GM18867 (cell line): ENCODE measurements around the gene UBLCP1.

Experiments used
- ATAC-seq: cut with Tn5 transposase; IDR thresholded peaks from one replicate; pipeline ENCODE4 v1.9.1; 2021; ENCODE audit warnings: mild to moderate bottlenecking, moderate library complexity; ENCODE audit not compliant: unreplicated experiment

The UBLCP1 gene

GRCh38 chr5:159310511-159310910 lies 47.4 kb downstream of the UBLCP1 start:
- ATAC-seq, result peak; percentile 73

GRCh38 chr5:159311063-159311462 lies 48.0 kb downstream of the UBLCP1 start:
- ATAC-seq, result no peak

GRCh38 chr5:159313197-159313596 lies 50.1 kb downstream of the UBLCP1 start:
- ATAC-seq, result no peak

DNA sequence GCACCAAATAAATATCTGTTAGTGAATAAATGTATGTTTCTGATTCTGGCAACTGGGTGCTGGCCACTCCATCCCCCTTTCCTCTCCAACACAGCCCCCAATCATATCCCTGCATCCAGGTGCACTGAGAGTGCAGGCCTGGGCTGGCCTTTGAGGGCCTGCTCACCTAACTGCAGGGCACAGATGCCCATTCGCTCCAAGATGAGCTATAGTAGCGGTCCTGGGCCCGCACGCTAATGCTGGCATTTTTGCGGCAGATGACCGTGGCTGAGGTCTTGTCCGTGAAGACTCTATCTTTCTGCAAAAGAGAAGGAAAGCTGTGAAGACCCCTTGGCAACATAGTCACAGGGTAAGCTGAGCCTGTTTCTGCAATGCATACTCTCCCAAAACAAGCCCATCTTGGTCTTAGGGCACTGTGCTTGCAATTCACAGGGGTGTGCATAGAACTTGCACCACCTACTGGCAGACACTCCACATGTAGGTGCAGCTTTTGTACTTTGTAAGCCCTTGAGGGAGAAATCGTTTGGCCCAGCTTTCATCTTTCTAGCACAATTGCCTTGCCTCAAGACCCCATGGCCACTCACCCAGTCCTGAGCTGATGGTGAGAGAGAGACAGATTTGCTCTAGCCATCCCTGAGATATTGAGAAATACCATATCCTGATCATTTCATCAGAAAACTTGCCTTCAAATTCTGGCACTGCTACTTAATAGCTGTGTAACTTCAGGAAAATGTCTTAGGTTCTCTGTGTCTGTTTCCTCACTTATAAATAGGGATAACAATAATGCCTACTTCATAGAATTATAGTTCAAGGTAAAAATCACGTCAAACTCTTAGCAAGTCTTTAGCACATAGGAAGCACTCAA lies 53.7 kb downstream of the UBLCP1 start:
- ATAC-seq, result peak; percentile 83

- ATAC-seq, result no peak
Measured at GRCh38 chr5:159317849-159318248, 54.8 kb downstream of the UBLCP1 start.

DNA sequence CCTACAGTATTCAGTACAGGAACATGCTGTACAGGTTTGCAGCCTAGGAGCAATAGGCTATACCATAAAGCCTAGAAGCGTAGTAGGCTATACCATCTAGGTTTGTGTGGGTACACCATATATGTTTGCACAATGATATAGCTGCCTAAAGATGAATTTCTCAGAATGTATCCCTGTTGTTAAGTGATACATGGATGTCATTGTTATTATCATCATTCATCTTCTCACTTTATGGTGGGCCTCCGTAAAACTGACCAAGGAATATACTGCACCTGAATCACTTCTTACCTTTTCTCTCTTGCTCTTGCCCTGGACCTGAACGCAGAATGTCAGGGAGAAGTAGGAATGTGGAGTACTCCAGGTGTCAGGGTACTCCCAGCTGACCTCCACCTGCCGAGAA lies 55.4 kb downstream of the UBLCP1 start:
- no peak for ATAC-seq

DNA sequence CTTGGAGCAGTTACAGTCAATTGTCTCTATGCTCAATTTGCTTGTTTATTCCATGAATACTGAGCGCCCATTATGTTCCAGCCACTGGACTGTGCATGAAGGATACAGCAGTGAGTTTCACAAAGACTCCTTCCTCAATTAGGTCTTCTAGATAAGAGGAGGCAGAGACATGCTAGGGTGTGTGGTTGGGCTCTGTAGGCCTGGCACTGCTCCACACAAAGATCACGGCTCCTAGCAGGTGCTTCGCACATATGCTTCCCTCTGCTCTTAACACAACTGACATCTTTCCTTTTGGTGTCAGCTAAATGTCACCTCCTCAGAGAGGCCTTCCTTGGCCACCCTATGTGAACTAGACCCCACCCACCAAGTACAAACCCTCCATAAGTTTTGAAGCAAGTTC lies 56.3 kb downstream of the UBLCP1 start:
- ATAC-seq, result no peak

DNA sequence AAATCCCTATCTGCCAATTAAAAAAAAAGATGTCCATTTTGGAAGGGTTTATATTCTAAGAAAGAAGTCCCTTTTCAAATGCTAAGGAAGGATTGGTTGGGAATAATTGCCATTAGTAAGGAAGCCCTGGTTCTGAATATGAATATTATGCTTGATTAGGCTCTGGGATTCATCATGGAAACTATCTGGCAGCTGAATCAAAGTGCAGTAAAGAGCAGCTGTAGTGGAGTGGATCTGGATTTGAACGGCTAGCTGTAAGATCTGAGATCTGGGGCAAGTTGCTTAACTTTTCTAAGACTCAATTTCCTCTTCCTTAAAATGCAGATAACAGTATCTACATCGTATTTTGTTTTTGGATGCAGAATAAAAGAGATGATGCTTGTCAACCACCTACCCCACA lies 56.7 kb downstream of the UBLCP1 start:
- ATAC-seq, result no peak

DNA sequence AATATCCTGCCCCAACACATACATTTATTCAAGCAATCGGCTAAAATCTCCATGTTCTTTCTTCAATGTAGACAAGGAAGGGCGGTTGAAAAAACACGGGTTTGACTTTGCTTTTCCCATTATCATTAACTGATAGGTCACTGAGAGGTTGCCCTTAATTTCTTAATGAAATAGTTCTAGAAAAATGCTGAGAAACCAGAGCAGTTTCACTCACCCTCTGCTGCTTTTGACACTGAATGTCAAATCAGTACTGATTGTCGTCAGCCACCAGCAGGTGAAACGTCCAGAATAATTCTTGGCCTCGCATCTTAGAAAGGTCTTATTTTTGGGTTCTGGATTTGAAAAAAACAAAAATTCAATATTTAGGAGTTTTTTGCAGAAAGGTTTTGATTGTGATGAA lies 59.1 kb downstream of the UBLCP1 start:
- peak; percentile 90 for ATAC-seq

DNA sequence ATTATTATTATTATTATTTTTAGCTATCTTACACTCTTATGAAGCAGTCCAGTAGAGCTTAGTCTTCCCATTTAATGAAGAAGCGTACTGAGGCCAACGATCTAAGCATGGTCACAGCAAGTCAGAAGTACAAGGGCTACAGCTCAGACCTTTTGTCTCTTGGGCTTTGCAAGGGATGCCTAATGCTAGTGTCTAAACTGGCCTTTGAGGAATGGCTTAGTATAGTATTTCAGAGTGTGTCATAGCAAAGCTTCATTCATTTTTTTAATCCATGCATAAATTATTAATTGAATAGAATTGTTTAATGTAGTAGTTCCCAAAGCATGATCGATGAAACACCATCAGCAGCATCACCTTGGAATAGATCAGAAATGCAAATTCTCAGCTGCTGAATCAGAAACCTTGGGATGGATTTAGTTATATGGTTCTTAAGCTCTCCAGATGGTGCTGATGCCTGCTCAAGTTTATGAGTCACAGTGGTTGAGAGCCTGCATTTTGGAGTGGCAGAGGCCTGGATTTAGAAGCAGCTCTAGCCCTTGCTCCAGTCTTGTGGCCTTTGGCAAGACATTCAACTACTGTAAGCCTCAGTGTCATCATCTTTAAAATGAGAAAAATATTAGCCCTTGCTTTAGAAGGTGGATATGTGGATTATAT lies 61.1 kb downstream of the UBLCP1 start:
- no peak for ATAC-seq

GRCh38 chr5:159324986-159325385 lies 61.9 kb downstream of the UBLCP1 start:
- ATAC-seq, result no peak

GRCh38 chr5:159330131-159330800 lies 67.2 kb downstream of the UBLCP1 start, which contains the start of gene IL12B:
TSS of gene IL12B (minus strand) at chr5:159330487. CDS start at chr5:159326782, 3,705 bp downstream.
- no peak for ATAC-seq

DNA sequence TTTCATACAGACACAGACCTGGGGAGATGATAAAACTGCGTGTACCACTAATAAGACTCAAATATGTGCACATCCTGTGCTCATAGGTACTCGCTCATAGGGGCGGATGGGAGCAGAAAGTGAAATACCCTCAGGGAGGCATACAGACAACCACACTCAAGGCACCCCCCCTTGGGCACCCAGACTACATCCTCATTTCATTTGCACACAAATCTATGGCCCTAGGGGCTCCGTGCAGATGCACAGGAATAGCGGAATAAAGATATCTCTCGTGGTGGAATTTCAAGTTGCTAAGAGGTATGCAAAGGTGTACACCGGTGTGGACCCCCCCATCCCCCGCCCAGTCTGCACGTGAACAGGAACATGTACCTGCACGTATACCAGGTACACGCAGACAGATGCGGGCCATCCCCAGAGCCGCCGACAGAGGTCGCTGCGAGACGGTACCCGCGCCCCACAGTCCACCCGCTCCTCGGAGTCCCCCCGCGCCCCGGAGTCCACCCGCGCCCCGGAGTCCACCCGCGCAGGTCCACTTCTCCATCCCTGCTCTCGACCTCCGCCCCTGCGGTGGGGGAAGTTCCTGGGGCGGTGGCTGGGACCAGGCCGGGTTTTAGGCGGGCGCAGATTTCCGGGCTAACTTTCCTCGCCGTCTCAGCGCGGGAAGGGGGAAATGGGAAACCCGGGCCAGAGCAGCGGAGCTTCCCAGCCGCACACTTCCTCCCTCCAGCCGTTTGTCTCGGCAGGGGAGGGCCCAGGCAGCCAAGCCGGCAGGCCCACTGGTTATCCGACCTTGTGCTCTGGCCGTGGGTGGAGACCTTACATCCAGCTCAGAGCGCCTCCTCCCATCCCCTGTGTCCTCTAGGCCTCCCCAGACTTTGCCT lies 68.2 kb downstream of the UBLCP1 start:
- ATAC-seq, result peak; percentile 63

DNA sequence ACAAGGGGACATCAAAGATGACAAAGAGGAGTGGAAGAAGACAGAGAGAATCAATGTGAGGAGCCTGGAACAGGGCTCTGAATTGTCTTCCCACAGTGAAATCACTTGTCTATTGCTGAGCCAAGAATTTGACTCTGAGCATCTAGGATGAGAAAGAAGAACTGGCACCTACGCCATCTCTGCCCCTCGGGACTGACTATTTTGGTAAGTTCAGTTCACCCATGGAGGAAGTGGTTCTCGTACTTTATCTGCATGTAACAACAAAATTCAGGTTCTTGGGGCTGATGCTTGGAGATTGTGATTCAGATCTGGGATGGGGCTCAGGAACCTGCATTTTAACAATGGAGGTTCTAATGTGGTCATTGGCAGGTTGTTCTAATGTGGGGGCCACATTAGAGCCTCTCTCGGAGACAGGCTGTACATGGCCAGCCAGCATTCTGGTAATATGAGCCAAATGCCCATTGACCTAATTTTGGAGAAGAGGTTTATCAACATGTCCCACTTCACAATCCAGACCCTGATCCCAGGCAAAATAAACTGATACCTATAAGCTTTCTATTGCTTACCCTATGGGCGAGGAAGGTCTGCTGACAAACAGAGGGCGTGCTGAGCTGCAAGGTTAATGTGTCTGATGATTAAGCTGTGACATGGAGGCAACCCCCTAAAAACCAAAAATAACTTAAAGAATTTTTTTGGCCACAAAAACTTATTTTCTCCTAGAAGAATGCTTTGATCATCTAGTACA lies 69.9 kb downstream of the UBLCP1 start:
- ATAC-seq, result peak; percentile 38

DNA sequence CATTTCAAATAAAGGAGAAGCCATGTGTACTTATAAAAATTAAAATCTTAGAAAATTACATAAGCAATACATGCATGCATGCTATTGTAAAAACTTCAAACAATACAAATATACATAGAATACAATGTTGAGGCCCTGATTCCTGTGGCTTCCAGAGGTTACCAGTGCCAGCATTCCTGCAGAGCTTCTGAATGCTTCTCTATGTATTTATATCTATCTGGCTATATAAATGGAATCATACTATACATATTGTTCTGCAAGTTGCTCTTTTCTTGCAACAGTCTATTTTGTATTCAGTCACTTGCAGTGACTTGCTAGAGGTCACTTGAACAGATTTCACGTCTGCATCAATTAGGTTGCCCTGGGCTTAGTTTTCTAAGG lies 70.4 kb downstream of the UBLCP1 start:
- no peak for ATAC-seq
